ENCODE measurements around the gene NTM.

The NTM gene

GRCh38 chr11:131692961-131693360 is 322.5 kb downstream of the NTM start:
- H3K4me3 ChIP-seq (ENCODE audit: low read length): no peak overlapping the region
- TF ChIP-seq ZNF274 (IDR thresholded peaks at IDR 0.05; ENCODE audit: low read depth, low read length): no peak

GRCh38 chr11:131693756-131694155 is 323.3 kb downstream of the NTM start:
- no peak overlapping the region for H3K4me3 ChIP-seq (ENCODE audit: low read length)
- no peak for TF ChIP-seq ZNF274 (IDR thresholded peaks at IDR 0.05; ENCODE audit: low read depth, low read length)

DNA sequence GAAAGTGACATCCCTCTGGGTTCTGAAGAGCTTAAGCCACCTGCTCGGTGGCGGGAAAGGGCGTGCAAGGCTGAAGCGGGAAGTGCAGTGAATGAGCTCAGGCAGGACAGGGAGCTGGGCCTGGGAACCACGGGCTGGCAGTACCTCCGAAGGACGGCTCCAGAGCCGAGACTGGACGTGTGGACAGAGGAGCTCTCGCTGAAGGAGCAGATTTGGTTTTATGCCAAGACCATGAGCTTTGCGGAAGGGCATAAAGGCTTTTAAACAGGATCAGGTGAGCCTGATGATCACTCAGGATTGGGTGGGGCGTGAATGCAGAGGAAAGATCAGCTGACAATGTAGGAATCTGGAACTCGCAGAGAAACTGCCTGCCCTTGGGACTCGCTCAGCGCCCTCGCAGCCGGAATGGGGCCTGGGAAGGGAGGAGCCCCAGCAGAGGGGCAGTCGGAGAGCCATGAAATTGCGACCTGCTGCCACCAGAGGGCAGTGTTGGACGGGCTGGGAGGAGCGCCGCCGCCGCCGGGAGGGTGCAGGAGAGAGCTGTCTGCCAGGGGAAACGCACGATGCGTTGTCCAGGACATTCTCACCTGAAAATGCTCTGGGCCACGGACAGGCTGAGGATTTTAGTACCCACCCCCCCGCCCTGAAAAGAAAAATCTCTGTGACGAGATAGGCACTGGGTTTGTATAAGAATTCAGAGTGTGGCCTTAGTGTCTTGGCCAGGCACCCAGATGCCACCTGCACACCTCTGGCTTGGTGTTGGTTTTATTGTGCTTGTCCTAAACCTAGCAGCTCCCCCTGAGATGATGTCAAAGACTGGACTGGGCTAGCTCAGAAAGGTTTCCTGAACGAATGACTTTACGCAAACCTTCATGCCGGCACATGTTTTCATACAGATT is 324.4 kb downstream of the NTM start:
- H3K4me3 ChIP-seq (ENCODE audit: low read length): no peak overlapping the region
- no peak for TF ChIP-seq ZNF274 (IDR thresholded peaks at IDR 0.05; ENCODE audit: low read depth, low read length)

DNA sequence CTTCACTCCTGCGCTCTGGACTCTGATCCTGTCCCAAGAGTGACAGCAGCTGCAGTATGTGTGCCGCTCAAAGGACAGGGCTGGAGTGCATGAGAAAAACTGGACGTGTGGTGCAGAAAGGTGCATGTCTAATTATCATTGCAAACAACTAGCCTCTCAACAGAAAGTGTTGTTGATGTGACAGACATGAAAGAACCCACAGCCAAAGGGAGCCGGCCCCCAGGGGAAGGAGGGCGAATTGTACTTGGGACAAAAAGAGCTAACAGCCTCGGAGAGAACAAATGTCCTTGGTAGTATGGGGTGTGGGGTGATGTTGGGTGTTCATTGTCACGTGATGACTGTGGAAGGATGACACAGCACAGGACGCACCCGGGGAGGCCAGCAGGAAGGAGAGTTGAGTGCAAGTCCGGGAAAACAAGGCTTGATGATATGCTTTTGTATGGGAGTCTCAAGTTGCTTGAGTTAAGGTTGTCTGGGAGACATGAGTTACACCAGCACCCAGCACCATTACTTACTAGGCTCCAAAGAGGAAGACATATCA is 325.5 kb downstream of the NTM start:
- no peak overlapping the region for H3K4me3 ChIP-seq (ENCODE audit: low read length)

GRCh38 chr11:131696690-131697089 is 326.3 kb downstream of the NTM start:
- TF ChIP-seq ZNF274 (IDR thresholded peaks at IDR 0.05; ENCODE audit: low read depth, low read length): no peak

More for the DNA sequence above, 325.5 kb downstream of the NTM start:
- TF ChIP-seq ZNF274 (IDR thresholded peaks at IDR 0.05; ENCODE audit: low read depth, low read length): no peak

DNA sequence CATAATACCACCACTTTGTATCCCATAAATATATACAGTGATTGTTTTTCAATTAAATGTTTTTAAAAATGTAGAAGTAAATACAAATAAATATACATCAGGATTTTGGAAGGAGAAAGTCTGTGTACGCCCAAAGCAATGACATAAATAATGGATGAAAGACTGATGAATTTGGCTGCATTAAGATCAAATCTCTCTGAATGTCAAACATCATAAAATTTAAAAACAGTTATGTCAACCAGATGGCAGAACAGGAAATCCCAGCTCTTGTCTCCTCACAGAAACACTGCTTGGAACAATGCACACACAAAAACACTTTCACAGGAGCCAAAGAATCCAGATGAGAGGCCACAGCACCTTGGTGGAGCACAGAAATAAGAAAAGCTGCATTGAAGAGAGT is 332.9 kb downstream of the NTM start:
- no peak for TF ChIP-seq ZNF274 (IDR thresholded peaks at IDR 0.05; ENCODE audit: low read depth, low read length)
- no peak overlapping the region for H3K4me3 ChIP-seq (ENCODE audit: low read length)

More at GRCh38 chr11:131696690-131697089, 326.3 kb downstream of the NTM start:
- no peak overlapping the region for H3K4me3 ChIP-seq (ENCODE audit: low read length)

DNA sequence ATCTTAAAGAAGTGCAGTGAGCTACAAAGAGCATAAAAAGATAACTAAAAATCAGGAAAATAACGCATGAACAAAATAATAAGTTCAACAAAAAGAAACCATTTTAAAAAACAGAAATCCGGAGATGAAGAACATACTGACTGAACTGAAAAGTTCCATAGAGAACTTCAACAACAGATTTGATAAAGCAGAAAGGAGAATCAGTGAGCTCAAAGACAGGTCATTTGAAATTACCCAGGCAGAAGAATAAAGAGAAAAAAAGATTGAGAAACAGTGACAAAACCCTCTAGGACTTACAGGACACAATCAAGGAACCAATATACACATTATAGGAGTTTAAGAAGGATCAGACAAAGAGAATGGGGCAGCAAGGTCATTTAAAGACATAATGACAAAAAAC is 334.3 kb downstream of the NTM start:
- no peak for TF ChIP-seq ZNF274 (IDR thresholded peaks at IDR 0.05; ENCODE audit: low read depth, low read length)
- H3K4me3 ChIP-seq (ENCODE audit: low read length): no peak overlapping the region

GRCh38 chr11:131710511-131710910 is 340.1 kb downstream of the NTM start:
- no peak for TF ChIP-seq ZNF274 (IDR thresholded peaks at IDR 0.05; ENCODE audit: low read depth, low read length)
- no peak overlapping the region for H3K4me3 ChIP-seq (ENCODE audit: low read length)

- TF ChIP-seq ZNF274 (IDR thresholded peaks at IDR 0.05; ENCODE audit: low read depth, low read length): no peak
- no peak overlapping the region for H3K4me3 ChIP-seq (ENCODE audit: low read length)
These were observed 342.5 kb downstream of the NTM start for GRCh38 chr11:131712897-131713296.

DNA sequence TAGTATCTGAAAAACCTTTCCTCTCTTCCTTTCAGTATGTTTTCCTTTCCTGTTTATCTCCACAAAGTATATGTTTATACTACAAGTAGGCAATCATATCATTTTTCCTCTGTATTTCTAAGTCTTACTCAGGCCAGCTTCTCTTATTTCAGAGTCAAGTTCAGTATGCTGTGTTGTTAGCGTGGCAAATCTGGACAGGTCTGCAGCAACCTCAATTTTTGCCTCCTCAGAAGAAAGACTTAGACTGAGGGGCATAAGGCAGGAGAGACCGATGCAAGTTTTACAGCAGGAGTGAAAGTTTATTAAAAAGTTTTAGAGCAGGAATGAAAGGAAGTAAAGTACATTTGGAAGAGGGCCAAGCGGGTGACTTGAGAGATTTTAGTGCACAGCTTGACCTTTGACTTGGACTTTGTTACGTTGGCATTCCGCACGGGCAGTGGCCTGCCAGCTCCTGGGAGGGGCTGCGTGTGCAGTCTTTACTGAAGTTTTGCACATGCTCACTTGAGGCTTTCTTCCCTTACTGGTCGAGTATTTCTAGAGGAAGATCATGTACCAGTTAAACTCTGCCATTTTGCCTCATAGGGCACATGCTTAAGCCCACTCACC is 343.2 kb downstream of the NTM start:
- no peak for TF ChIP-seq ZNF274 (IDR thresholded peaks at IDR 0.05; ENCODE audit: low read depth, low read length)
- no peak overlapping the region for H3K4me3 ChIP-seq (ENCODE audit: low read length)

DNA sequence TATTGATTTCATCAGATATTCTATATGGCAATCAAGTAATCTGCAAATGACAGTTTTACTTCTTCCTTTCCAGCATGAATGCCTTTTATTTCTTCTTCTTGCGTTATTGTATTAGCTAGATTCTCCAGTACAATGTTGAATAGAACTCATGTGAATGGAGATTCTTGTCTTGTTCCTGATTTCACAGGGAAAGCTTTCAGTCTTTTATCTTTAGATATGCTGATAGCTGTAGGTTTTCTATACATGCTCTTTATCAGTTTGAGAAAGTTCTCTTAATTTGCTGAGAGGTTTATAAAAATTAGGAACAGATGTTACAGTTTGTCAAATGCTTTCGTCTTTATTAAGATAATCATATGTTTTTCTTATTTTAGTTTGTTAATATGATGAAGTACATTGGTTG is 347.2 kb downstream of the NTM start:
- no peak overlapping the region for H3K4me3 ChIP-seq (ENCODE audit: low read length)
- TF ChIP-seq ZNF274 (IDR thresholded peaks at IDR 0.05; ENCODE audit: low read depth, low read length): no peak

- no peak for TF ChIP-seq ZNF274 (IDR thresholded peaks at IDR 0.05; ENCODE audit: low read depth, low read length)
- H3K4me3 ChIP-seq (ENCODE audit: low read length): no peak overlapping the region
These were observed 352.7 kb downstream of the NTM start for GRCh38 chr11:131723088-131723487.

- no peak overlapping the region for H3K4me3 ChIP-seq (ENCODE audit: low read length)
- TF ChIP-seq ZNF274 (IDR thresholded peaks at IDR 0.05; ENCODE audit: low read depth, low read length): no peak
These were observed 354.1 kb downstream of the NTM start for GRCh38 chr11:131724436-131724975.

- no peak for TF ChIP-seq ZNF274 (IDR thresholded peaks at IDR 0.05; ENCODE audit: low read depth, low read length)
- no peak overlapping the region for H3K4me3 ChIP-seq (ENCODE audit: low read length)
These were observed 364.5 kb downstream of the NTM start for GRCh38 chr11:131734871-131735270.

DNA sequence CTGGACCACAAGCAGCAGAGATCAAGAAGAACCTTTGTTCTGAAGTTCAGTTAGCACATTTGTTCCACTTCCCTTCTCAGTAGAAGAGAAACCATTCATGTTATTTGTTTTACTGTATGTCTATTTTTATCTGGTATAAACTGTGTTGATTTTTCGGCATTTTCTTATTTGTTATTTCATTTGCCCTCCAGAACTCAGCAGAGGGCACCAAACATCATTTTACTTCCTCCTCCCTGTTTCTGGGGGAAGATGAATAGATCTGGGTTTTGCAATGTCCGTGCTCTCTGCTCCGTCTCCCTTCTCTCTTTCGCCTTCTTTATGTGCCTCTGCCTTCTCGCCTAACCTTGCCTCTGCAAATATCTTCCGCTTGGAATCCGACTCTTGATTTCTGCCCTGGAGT is 366.9 kb downstream of the NTM start:
- TF ChIP-seq ZNF274 (IDR thresholded peaks at IDR 0.05; ENCODE audit: low read depth, low read length): no peak
- no peak overlapping the region for H3K4me3 ChIP-seq (ENCODE audit: low read length)
